ENCODE results near the gene ROMO1. TPM values are rescaled to one million over a fixed set of nuclear protein-coding genes. Genes with fewer than 3 reads are reported as not detected.

Gene ROMO1
- total RNA-seq, 2 donors from 2014 or later: 93.0 to 134 TPM

GRCh38 chr20:35724321-35725230 lies 25.4 kb downstream of the ROMO1 start:
- no peak for ATAC-seq (replicated peaks)
- no peak overlapping the region for H3K27ac Mint-ChIP-seq
- H3K27me3 Mint-ChIP-seq: no peaks in the 10 kb centered on the region
- H3K36me3 Mint-ChIP-seq (ENCODE audit: low read depth): peaks cover 100% of the 10 kb centered on the region
- H3K4me3 Mint-ChIP-seq: no peak overlapping the region
- peaks cover 9% of the 10 kb centered on the region for H3K4me1 Mint-ChIP-seq
- no peaks in the 10 kb centered on the region for H3K9me3 Mint-ChIP-seq

GRCh38 chr20:35726842-35727711 lies 27.9 kb downstream of the ROMO1 start:
- no peaks in the 10 kb centered on the region for H3K9me3 Mint-ChIP-seq
- H3K27ac Mint-ChIP-seq: no peak overlapping the region
- no peak overlapping the region for H3K4me3 Mint-ChIP-seq
- ATAC-seq (replicated peaks): no peak
- peaks cover 100% of the 10 kb centered on the region for H3K36me3 Mint-ChIP-seq (ENCODE audit: low read depth)
- no peaks in the 10 kb centered on the region for H3K27me3 Mint-ChIP-seq
- H3K4me1 Mint-ChIP-seq: peaks cover 14% of the 10 kb centered on the region

- Mint-ChIP-seq H3K27me3 (no peaks in the 10 kb centered on the region), H3K27ac (no peak overlapping the region), H3K4me3 (no peak overlapping the region), H3K36me3 (ENCODE audit: low read depth) (peaks cover 100% of the 10 kb centered on the region), H3K4me1 (peaks cover 21% of the 10 kb centered on the region), H3K9me3 (no peaks in the 10 kb centered on the region)
- ATAC-seq (replicated peaks): no peak
These were observed 30.1 kb downstream of the ROMO1 start for GRCh38 chr20:35729283-35729807.

- Mint-ChIP-seq H3K9me3 (no peaks in the 10 kb centered on the region), H3K27ac (no peak overlapping the region), H3K36me3 (ENCODE audit: low read depth) (peaks cover 100% of the 10 kb centered on the region), H3K4me1 (peaks cover 25% of the 10 kb centered on the region), H3K4me3 (peak overlapping the region; percentile 12), H3K27me3 (no peaks in the 10 kb centered on the region)
- peak; percentile 40 for ATAC-seq (replicated peaks)
These were observed 30.8 kb downstream of the ROMO1 start for GRCh38 chr20:35729836-35730582.

- ATAC-seq (replicated peaks): no peak
- Mint-ChIP-seq H3K27ac (no peak overlapping the region), H3K4me3 (peak overlapping the region; percentile 19), H3K27me3 (no peaks in the 10 kb centered on the region), H3K4me1 (peaks cover 28% of the 10 kb centered on the region), H3K36me3 (ENCODE audit: low read depth) (peaks cover 100% of the 10 kb centered on the region), H3K9me3 (no peaks in the 10 kb centered on the region)
These were observed 31.6 kb downstream of the ROMO1 start for GRCh38 chr20:35730583-35731468.

GRCh38 chr20:35731469-35731788 lies 32.2 kb downstream of the ROMO1 start:
- ATAC-seq (replicated peaks): no peak
- Mint-ChIP-seq H3K36me3 (ENCODE audit: low read depth) (peaks cover 100% of the 10 kb centered on the region), H3K4me1 (peaks cover 31% of the 10 kb centered on the region), H3K4me3 (peak overlapping the region; percentile 19), H3K27me3 (no peaks in the 10 kb centered on the region), H3K27ac (peak overlapping the region; percentile 7), H3K9me3 (no peaks in the 10 kb centered on the region)

GRCh38 chr20:35731862-35732643 lies 32.8 kb downstream of the ROMO1 start:
- Mint-ChIP-seq H3K4me3 (peak overlapping the region; percentile 19), H3K27ac (peak overlapping the region; percentile 7), H3K27me3 (no peaks in the 10 kb centered on the region), H3K36me3 (ENCODE audit: low read depth) (peaks cover 100% of the 10 kb centered on the region), H3K4me1 (peaks cover 26% of the 10 kb centered on the region), H3K9me3 (no peaks in the 10 kb centered on the region)
- no peak for ATAC-seq (replicated peaks)

- H3K36me3 Mint-ChIP-seq (ENCODE audit: low read depth): peaks cover 100% of the 10 kb centered on the region
- peaks cover 26% of the 10 kb centered on the region for H3K4me1 Mint-ChIP-seq
- H3K4me3 Mint-ChIP-seq: peak overlapping the region; percentile 69
- no peaks in the 10 kb centered on the region for H3K27me3 Mint-ChIP-seq
- ATAC-seq (replicated peaks): no peak
- no peak overlapping the region for H3K27ac Mint-ChIP-seq
- no peaks in the 10 kb centered on the region for H3K9me3 Mint-ChIP-seq
These were observed 33.4 kb downstream of the ROMO1 start for GRCh38 chr20:35732644-35732982.

GRCh38 chr20:35734374-35734773 lies 35.2 kb downstream of the ROMO1 start:
- Mint-ChIP-seq H3K9me3 (no peaks in the 10 kb centered on the region), H3K36me3 (ENCODE audit: low read depth) (peaks cover 100% of the 10 kb centered on the region), H3K27ac (peak overlapping the region; percentile 75), H3K27me3 (no peaks in the 10 kb centered on the region), H3K4me1 (peaks cover 36% of the 10 kb centered on the region), H3K4me3 (peak overlapping the region; percentile 69)
- no peak for ATAC-seq (replicated peaks)

- no peak for ATAC-seq (replicated peaks)
- Mint-ChIP-seq H3K36me3 (ENCODE audit: low read depth) (peaks cover 100% of the 10 kb centered on the region), H3K4me3 (peak overlapping the region; percentile 90), H3K27me3 (no peaks in the 10 kb centered on the region), H3K9me3 (no peaks in the 10 kb centered on the region), H3K27ac (peak overlapping the region; percentile 75), H3K4me1 (peaks cover 43% of the 10 kb centered on the region)
These were observed 35.8 kb downstream of the ROMO1 start for GRCh38 chr20:35734777-35735649.

GRCh38 chr20:35735826-35736470 lies 36.7 kb downstream of the ROMO1 start:
- H3K4me3 Mint-ChIP-seq: peak overlapping the region; percentile 90
- H3K4me1 Mint-ChIP-seq: peaks cover 49% of the 10 kb centered on the region
- no peaks in the 10 kb centered on the region for H3K27me3 Mint-ChIP-seq
- no peaks in the 10 kb centered on the region for H3K9me3 Mint-ChIP-seq
- H3K36me3 Mint-ChIP-seq (ENCODE audit: low read depth): peaks cover 100% of the 10 kb centered on the region
- peak overlapping the region; percentile 47 for H3K27ac Mint-ChIP-seq
- ATAC-seq (replicated peaks): no peak

- ATAC-seq (replicated peaks): no peak
- Mint-ChIP-seq H3K9me3 (no peaks in the 10 kb centered on the region), H3K4me1 (peaks cover 42% of the 10 kb centered on the region), H3K27ac (peak overlapping the region; percentile 91), H3K27me3 (no peaks in the 10 kb centered on the region), H3K36me3 (ENCODE audit: low read depth) (peaks cover 97% of the 10 kb centered on the region), H3K4me3 (peak overlapping the region; percentile 90)
These were observed 38.7 kb downstream of the ROMO1 start for GRCh38 chr20:35737865-35738333.
